Measurements from ENCODE around the gene DMKN.

DMKN gene

DNA sequence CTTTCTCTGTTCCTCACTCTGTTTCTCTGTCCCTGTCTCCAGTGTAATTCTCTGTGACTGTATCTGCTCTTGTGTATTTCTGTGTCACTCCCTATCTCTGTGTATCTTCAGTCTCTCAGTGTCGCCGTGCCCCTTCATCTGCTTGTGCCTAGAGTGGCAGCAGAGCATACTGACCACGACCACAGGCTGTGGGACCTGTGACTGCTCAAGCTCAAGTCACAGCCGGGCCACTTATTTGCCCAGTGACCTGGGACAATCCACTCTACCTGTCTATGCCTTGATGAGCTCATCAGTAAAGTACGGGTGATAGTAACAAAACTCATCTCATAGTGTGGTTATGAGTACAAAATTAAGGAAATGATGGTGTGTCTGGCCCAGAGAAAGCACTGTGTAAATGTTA is 40.6 kb upstream of the DMKN start:
- Mint-ChIP-seq H3K27ac (no peak overlapping the region), H3K9me3 (no peaks in the 10 kb centered on the region), H3K27me3 (peaks cover 20% of the 10 kb centered on the region), H3K4me1 (peaks cover 10% of the 10 kb centered on the region), H3K4me3 (no peak overlapping the region), H3K36me3 (peaks cover 12% of the 10 kb centered on the region)
- ATAC-seq (ENCODE audit: low read depth) (no peak), DNase-seq (ENCODE audit: low spot score in 2 of 2) (no peak)

DNA sequence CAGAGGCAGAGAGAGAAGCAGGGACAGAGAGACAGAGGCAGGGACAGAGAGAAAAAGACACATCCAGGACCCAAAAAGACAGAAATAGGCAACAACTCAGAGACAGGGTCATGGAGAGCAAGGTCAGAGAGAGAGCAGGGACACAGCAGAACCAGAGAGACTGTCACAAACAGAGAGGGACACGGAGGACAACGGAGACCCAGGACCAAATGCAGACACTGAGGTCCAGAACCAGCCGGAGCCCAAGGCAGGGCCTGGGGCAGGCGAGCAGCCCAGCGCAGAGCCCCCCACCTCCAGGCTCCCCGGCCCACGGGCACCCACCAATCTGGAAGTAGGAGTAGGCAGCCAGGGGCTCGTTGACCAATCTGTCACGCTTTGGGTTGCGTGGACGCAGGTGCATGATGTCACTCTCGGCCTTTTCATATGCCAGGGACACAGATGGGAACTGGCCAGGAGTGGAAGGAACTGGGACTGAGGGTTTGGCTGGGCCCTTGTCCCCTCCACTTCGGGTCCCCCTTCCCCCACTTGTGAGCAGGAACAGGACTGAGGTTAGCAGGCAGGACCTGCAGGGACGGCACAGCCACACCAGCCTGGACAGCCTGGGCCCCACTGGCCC is 40.0 kb upstream of the DMKN start:
- Mint-ChIP-seq H3K36me3 (peaks cover 14% of the 10 kb centered on the region), H3K4me3 (no peak overlapping the region), H3K27ac (no peak overlapping the region)

DNA sequence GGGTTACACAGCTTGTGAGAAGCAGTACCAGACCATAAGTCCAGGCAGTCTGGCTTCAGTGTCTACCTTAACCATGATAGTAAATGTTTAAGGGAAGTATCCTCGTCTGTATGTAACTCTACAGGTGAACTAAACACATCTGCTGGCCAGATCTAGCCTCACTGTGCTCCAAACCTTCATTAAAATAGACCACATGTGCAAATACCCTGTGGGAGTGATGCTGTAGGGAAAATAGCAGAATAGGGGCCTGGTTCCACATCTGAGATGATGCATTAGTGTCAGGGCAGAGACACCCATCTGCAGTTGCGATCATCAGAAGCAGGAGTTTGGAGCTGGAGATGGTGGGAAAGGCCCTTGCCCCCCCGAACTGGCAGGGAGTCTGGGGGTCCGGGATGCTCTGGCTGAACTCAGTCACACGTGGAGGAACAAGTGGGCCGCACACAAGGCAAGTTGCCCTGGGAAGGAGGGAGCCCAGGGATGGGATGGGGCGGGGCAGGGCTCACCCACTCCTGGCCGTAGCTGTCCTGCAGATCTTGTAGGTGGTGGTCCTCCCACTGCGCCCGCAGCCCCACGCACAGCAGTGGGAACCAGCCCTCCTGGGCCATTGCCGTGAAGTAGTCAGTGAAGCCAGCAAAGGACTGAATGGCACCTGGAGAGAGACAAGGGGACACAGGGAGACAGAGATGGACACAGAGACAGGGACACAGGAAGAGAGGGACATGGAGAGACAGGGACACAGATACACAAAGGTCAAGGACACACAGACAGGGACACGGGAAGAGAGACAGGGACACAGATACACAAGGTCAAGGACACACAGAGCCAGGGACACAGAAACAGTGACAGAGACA is 39.3 kb upstream of the DMKN start:
- Mint-ChIP-seq H3K9me3 (no peaks in the 10 kb centered on the region), H3K27ac (no peak overlapping the region), H3K4me1 (peaks cover 16% of the 10 kb centered on the region), H3K36me3 (peaks cover 16% of the 10 kb centered on the region), H3K27me3 (peaks cover 18% of the 10 kb centered on the region), H3K4me3 (no peak overlapping the region)
- DNase-seq (ENCODE audit: low spot score in 2 of 2) = no peak
- ATAC-seq (ENCODE audit: low read depth) = no peak

More for the DNA sequence above, 40.0 kb upstream of the DMKN start:
- DNase-seq (ENCODE audit: low spot score in 2 of 2) = no peak
- no peaks in the 10 kb centered on the region for H3K9me3 Mint-ChIP-seq
- peaks cover 20% of the 10 kb centered on the region for H3K27me3 Mint-ChIP-seq
- no peak for ATAC-seq (ENCODE audit: low read depth)
- peaks cover 15% of the 10 kb centered on the region for H3K4me1 Mint-ChIP-seq

DNA sequence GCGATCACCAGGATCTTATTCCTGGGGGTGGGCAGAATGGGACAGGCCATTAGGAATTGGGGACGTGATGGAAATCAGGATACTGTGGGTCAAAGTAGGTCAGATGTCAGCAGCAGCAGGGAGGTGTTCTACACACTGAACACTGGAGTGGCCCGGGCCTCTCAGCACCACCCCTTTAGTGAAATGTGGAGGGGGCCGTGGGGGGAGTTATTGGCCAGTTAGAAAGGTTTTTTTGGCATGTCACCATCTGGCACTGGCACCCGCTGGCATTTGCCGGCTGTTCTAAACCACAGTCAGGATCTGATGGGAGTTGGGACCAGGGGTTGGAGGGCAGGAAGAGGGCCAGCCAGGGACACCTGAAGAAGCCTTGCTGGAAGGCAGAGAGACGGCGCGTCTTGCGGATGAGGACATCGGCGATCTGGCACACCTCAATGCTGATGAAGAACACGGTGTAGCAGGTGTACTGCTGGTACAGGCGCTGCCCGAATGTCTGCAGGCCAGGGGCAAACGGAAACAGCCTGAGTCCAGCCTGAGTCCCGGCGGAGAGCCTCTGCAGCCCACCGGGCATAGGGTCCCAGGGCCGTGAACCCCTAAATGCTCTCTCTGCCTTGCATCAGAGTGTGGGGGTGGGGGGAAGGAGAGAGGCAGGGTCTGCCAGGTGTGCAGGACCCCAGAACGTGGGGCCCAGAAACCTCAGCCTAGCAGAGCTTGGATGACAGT is 37.8 kb upstream of the DMKN start:
- DNase-seq (ENCODE audit: low spot score in 2 of 2) (no peak), ATAC-seq (ENCODE audit: low read depth) (no peak)
- peaks cover 11% of the 10 kb centered on the region for H3K27me3 Mint-ChIP-seq
- peaks cover 20% of the 10 kb centered on the region for H3K4me1 Mint-ChIP-seq
- no peak overlapping the region for H3K27ac Mint-ChIP-seq
- H3K9me3 Mint-ChIP-seq = no peaks in the 10 kb centered on the region
- peaks cover 19% of the 10 kb centered on the region for H3K36me3 Mint-ChIP-seq
- H3K4me3 Mint-ChIP-seq = no peak overlapping the region

DNA sequence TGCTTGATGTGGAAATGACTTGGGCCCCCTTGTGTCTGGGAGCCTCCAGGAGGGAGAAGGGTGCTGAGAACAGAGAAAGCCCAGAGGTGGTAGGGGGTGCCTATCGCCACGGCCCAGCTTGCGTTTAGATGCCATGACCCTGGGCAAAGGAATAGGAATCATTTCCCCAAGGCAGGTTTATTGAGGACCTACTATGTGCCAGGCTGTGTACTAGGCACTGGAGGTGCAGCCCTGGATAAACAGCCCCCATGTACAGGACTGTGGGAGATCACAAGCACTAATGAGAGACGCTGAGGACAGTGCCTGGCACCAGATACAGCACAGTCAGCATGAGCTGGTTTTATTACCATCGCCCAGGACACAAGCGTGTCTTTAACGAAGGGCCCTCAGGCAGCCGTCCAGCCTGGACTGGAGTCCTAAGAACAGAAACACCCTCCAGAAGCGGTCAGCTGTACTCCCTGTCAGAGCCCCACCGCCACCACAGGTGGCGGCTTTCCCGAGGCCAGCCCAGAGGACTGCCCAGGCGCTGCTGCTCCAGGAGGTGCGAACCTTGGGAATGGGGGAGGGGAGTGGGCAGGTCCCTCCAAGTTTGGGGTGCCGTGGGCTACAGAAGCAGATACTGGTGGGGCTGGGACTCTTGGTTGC is 36.6 kb upstream of the DMKN start:
- Mint-ChIP-seq H3K4me3 (no peak overlapping the region), H3K27me3 (peaks cover 5% of the 10 kb centered on the region), H3K9me3 (no peaks in the 10 kb centered on the region), H3K4me1 (peaks cover 22% of the 10 kb centered on the region), H3K36me3 (peaks cover 19% of the 10 kb centered on the region), H3K27ac (no peak overlapping the region)
- ATAC-seq (ENCODE audit: low read depth) (no peak), DNase-seq (ENCODE audit: low spot score in 2 of 2) (no peak)

DNA sequence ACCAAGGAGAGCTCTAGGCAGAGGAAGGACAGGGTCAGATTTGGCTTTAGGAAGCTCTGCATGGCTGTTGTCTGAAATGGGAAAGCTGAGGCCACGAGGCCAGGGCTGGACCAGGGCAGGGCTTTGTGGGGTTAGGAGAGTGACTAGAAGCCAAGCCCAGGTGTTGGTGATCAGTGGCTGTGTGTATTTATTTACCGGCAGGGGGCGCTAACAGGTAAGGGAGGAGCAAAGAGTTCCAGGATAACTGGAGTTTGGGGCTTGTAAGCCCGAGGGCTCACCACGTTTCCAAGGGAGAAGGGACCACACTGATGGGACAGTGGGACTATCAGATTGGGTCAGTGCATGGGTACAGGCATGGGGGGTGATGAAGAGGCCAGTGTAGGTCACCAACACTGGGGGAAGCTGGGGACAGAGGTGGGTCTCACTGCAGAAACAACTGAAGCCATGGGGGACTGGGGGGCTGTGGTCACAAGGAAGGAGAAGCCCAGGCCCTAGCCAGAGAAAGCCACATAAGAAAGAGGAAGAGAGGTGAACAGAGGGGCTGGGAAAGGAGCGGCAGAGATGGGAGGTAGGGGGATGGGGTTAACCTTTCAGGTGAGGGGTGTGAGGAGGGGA is 35.8 kb upstream of the DMKN start:
- Mint-ChIP-seq H3K4me1 (peaks cover 29% of the 10 kb centered on the region), H3K36me3 (peaks cover 19% of the 10 kb centered on the region), H3K27me3 (peaks cover 5% of the 10 kb centered on the region), H3K27ac (no peak overlapping the region), H3K4me3 (no peak overlapping the region), H3K9me3 (no peaks in the 10 kb centered on the region)
- ATAC-seq (ENCODE audit: low read depth) (peak; percentile 23), DNase-seq (ENCODE audit: low spot score in 2 of 2) (peak; percentile 54 to 61)

DNA sequence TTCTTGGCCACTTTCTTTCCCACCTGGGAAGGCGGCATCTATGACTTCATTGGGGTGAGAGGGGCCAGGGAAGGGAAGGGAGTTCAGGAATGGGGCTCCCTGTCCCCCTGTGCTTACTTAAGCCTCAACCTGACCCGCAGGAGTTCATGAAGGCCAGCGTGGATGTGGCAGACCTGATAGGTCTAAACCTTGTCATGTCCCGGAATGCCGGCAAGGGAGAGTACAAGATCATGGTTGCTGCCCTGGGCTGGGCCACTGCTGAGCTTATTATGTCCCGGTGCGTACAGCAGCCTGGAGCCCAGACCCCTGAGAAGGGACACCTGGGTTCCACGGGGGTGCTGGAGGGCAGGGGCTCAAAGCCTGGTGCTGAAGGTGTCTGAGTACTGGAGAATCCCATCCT is 33.1 kb upstream of the DMKN start:
- H3K27me3 Mint-ChIP-seq = no peaks in the 10 kb centered on the region
- H3K27ac Mint-ChIP-seq = peak overlapping the region; percentile 73
- H3K4me3 Mint-ChIP-seq = peak overlapping the region; percentile 89
- ATAC-seq (ENCODE audit: low read depth) (no peak), DNase-seq (ENCODE audit: low spot score in 2 of 2) (no peak)
- H3K9me3 Mint-ChIP-seq = no peaks in the 10 kb centered on the region
- peaks cover 19% of the 10 kb centered on the region for H3K36me3 Mint-ChIP-seq
- peaks cover 30% of the 10 kb centered on the region for H3K4me1 Mint-ChIP-seq

DNA sequence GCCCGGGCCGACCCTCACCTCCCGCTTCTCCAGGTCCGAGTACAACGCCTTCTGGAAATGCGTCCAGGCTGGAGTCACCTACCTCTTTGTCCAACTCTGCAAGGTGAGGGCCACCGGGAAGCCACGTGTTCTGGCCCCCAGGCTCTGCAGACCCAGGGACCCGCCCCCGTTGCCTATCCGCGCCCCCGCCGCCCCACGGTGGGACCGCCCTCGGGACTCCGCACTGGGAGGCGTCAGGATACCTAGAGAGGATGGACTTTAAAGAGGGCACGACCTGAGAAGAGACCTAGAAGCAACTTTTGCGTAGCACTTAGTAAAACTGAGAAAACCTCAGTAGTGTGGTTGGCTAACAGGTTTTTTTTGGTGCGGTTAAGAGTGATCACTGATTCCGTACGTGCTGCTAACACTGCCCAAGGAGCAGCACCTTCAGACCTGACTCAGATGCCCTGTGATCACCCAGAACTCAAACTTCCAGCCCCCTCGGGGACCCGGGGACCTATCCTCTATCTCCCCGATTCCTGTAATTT is 32.5 kb upstream of the DMKN start:
- H3K27ac Mint-ChIP-seq = peak overlapping the region; percentile 73
- H3K4me1 Mint-ChIP-seq = peaks cover 30% of the 10 kb centered on the region
- DNase-seq (ENCODE audit: low spot score in 2 of 2) (no peak), ATAC-seq (ENCODE audit: low read depth) (peak; percentile 30)
- H3K4me3 Mint-ChIP-seq = peak overlapping the region; percentile 89
- no peaks in the 10 kb centered on the region for H3K27me3 Mint-ChIP-seq
- no peaks in the 10 kb centered on the region for H3K9me3 Mint-ChIP-seq
- H3K36me3 Mint-ChIP-seq = peaks cover 18% of the 10 kb centered on the region

DNA sequence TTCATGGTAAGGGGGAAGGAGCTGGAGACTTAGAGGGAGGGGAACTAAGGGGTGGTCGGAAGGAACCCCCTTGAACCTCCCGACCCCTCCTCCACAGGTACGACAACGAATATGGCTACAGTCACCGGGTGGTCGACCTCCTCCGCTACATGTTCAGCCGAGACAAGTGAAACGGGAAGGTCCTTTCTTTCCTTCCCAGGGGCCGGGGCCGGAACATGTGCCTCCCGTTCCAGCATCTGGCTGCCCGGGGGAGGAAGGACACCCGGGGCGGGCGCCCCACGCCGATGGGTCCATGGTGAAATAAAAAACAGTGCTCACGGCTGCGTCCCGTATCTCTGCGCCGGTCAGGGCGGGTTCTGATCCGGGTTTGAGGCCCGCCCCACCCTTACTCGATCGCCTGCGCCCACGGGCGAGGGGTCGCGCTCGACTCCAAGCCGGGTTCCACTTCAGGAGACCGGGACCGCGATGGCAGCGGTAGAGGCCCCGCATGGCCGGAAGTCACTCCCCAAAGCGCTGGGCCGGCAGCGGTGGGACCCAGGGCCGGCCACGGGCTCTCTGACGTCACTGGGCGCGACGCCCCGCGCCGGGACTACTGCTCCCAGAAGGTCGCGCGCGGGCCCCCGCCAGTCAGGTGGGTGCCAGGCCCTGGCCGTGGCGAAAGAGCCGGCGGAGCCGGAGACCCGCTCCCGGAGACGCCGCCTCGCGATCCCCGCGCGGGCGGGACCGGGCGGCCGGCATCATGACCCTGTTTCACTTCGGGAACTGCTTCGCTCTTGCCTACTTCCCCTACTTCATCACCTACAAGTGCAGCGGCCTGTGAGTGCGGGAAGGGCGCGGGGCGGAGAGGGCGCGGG is 31.8 kb upstream of the DMKN start, which contains the start of gene TMEM147:
TMEM147 (plus strand) TSS at position 626 of the 854 bp plus-strand sequence; CDS start at position 740, 114 bp downstream.
- H3K27ac Mint-ChIP-seq = peak within 1 kb of the TSS; percentile 73
- no peaks in the 10 kb centered on the region for H3K9me3 Mint-ChIP-seq
- H3K27me3 Mint-ChIP-seq = no peaks in the 10 kb centered on the region
- H3K36me3 Mint-ChIP-seq = peaks cover 13% of the 10 kb centered on the region
- ATAC-seq (ENCODE audit: low read depth) = peak; percentile 92
- DNase-seq (ENCODE audit: low spot score in 2 of 2) = peak; percentile 69 to 84
- H3K4me3 Mint-ChIP-seq = peak within 1 kb of the TSS; percentile 89
- peaks cover 34% of the 10 kb centered on the region for H3K4me1 Mint-ChIP-seq

DNA sequence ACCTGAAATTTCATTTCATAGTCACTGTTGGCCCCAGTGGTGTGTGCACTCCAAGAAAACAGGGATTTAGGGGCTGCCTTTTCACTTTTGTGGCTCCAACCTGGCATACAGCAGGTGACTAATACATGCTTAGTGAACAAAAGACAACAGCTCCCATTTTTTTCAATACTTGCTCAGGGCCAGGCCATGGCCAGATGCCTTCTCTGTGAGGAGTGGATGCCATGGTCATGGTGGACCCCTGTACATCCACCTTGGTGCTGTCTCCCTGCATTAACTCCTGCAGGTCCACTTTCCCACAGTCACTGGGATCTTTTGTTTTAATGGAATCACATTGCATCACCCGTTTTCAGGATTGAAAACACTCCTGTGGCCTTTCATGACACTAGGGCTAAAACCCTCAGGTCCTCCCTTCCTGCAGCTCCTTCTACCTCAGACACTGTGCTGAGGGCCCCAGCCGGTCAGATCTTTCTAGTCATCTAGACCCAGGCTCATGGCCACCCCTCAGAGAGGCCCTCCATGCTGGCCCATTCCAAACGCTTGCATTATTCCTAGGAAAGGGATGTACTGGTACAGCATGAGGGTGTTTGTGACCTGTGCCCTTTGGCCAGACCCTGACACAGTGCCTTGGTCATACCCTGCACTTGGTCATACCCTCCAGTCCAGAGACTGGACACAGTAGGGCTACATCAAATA is 30.8 kb upstream of the DMKN start:
- ATAC-seq (ENCODE audit: low read depth) (no peak), DNase-seq (ENCODE audit: low spot score in 2 of 2) (no peak)
- H3K27me3 Mint-ChIP-seq = no peaks in the 10 kb centered on the region
- H3K4me3 Mint-ChIP-seq = peak overlapping the region; percentile 89
- H3K9me3 Mint-ChIP-seq = no peaks in the 10 kb centered on the region
- peak overlapping the region; percentile 73 for H3K27ac Mint-ChIP-seq
- peaks cover 33% of the 10 kb centered on the region for H3K4me1 Mint-ChIP-seq
- peaks cover 11% of the 10 kb centered on the region for H3K36me3 Mint-ChIP-seq

DNA sequence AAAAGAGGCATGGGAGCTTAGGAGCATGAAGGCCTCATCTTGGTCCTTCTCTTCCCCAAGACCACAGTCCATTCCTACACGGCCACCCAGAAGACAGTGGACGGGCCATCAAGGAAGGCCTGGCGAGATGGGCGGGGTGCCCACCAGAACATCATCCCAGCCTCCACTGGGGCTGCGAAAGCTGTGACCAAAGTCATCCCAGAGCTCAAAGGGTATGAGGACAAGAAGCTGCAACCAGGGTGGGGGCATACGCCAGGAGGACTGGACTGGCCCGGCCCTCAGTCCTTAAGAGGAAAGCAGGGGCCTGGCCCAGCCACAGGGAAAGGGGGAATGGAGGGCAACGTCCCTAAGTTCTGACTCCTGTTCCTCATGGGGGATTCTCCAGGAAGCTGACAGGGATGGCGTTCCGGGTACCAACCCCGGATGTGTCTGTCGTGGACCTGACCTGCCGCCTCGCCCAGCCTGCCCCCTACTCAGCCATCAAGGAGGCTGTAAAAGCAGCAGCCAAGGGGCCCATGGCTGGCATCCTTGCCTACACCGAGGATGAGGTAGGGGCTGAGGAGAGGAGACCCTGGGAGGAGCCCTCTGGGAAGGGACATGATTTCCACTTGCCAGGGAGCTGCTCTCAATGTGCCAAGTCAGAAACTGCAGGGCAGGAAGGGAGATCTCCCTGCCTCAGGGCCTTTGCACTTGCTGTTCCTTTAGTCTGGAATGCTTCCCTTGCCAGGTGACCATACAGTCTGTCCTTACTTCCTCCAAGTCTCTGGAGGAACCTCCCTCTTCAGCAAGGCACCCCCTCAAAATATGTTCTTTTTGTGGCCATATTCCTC is 30.0 kb upstream of the DMKN start:
- H3K36me3 Mint-ChIP-seq = peaks cover 7% of the 10 kb centered on the region
- no peak overlapping the region for H3K27ac Mint-ChIP-seq
- no peaks in the 10 kb centered on the region for H3K9me3 Mint-ChIP-seq
- no peak overlapping the region for H3K4me3 Mint-ChIP-seq
- peaks cover 25% of the 10 kb centered on the region for H3K4me1 Mint-ChIP-seq
- DNase-seq (ENCODE audit: low spot score in 2 of 2) (no peak), ATAC-seq (ENCODE audit: low read depth) (no peak)
- H3K27me3 Mint-ChIP-seq = no peaks in the 10 kb centered on the region

All from memory B cell (primary cell).